A549 (cell line): ENCODE results near the gene SNAPC2. TPM values are rescaled to one million over a fixed set of nuclear protein-coding genes. Genes with fewer than 3 reads are reported as not detected.
A peak's percentile ranks its signal among the peaks of the same experiment; 100 is the strongest.
"Not testable (repeated sequence)": the region's sequence is repeated elsewhere in the genome, so short reads cannot be mapped to it uniquely, and the experiment has no call there.

ENCODE experiments used
- ATAC-seq, 2 experiments: fragments of 200-7000 bp in 1 of 2; fragments of >200 bp in 1 of 2; cut with Nextera tagmentation in 1 of 2; cut with Tn5 transposase in 1 of 2; 3 replicates each; pipeline versions ENCODE4 v1.8.0 to v1.9.1; 2018 to 2020; ENCODE audit warnings: mild to moderate bottlenecking in 1 of 2, moderate library complexity in 1 of 2
- CTCF ChIA-PET: fragments of 300-600 bp; sonication (Branson Sonifier 250); formaldehyde crosslinking; extraction: SDS; loops from one replicate; lab custom pipeline; 2021; ENCODE audit warnings: antibody characterized with exemption, inconsistent platforms; lab: Yijun Ruan, JAX
- POLR2A ChIA-PET: fragments of 350-600 bp; formaldehyde crosslinking; extraction: SDS; loops from one replicate; lab custom pipeline; 2021; ENCODE audit warnings: antibody characterized with exemption, inconsistent platforms; lab: Yijun Ruan, JAX
- DNase-seq, 2 experiments: peaks; one replicate each; pipeline versions ENCODE4 v3.0.0 to v3.0.0-alpha.2; 2011 to 2016; ENCODE audit warnings: low read depth in 1 of 2, low spot score in 1 of 2
- FAIRE-seq: peaks from 2 replicates; lab custom pipeline; 2011; peaks lifted over from hg19 to GRCh38; lab: Jason Lieb, UNC
- H3K27ac ChIP-seq, 2 experiments: fragments of >200 bp; sonication (Bioruptor Twin); formaldehyde crosslinking; 3 replicates each; pipeline ENCODE4 v1.5.1; 2016 to 2017
- H3K4me1 ChIP-seq: fragments of >200 bp; sonication (Bioruptor Twin); formaldehyde crosslinking; 3 replicates; pipeline ENCODE4 v1.6.1; 2016
- H3K4me2 ChIP-seq: fragments of >200 bp; sonication (Bioruptor Twin); formaldehyde crosslinking; 3 replicates; pipeline ENCODE4 v1.6.1; 2016
- H3K4me3 ChIP-seq: fragments of >200 bp; sonication (Bioruptor Twin); formaldehyde crosslinking; 3 replicates; pipeline ENCODE4 v1.5.1; 2016
- H3K9me3 ChIP-seq: fragments of >200 bp; sonication (Bioruptor Twin); formaldehyde crosslinking; 3 replicates; pipeline ENCODE4 v1.6.1; 2016
- CBX8 ChIP-seq: fragments of 200-600 bp; sonication (generic); IDR thresholded peaks from 2 replicates; pipeline ENCODE4 v1.6.1; 2016
- CEBPB ChIP-seq, 2 experiments: fragments of >200 bp in 1 of 2; sonication (Bioruptor Twin) in 1 of 2; formaldehyde crosslinking in 1 of 2; IDR thresholded peaks; 2 replicates each; pipeline ENCODE4 v1.6.1; 2012 to 2016
- EHF ChIP-seq: fragments of 250-450 bp; sonication (Bioruptor Pico); IDR thresholded peaks from 2 replicates; pipeline ENCODE4 v1.5.0; 2020; ENCODE audit warnings: mild to moderate bottlenecking
- EP300 ChIP-seq, 2 experiments: fragments of >200 bp; sonication (Bioruptor Twin); formaldehyde crosslinking; IDR thresholded peaks; 2 replicates in 1 of 2; 3 replicates in 1 of 2; pipeline ENCODE4 v1.6.1; 2016 to 2017
- FOSL2 ChIP-seq, 2 experiments: fragments of 450-650 bp in 1 of 2; fragments of >200 bp in 1 of 2; sonication (Bioruptor Twin) in 1 of 2; formaldehyde crosslinking; IDR thresholded peaks; 2 replicates each; pipeline versions ENCODE4 v1.5.0 to v1.6.1; 2016 to 2020; ENCODE audit warnings: mild to moderate bottlenecking in 1 of 2, moderate library complexity in 1 of 2
- GATA3 ChIP-seq: IDR thresholded peaks from 2 replicates; pipeline ENCODE4 v1.6.1; 2012; ENCODE audit warnings: borderline replicate concordance
- HDAC2 ChIP-seq: fragments of 200-600 bp; sonication (generic); IDR thresholded peaks from 2 replicates; pipeline ENCODE4 v1.6.1; 2016
- HEYL ChIP-seq: fragments of 250-450 bp; sonication (Bioruptor Pico); IDR thresholded peaks from 2 replicates; pipeline ENCODE4 v1.8.0; 2021; ENCODE audit warnings: mild to moderate bottlenecking, moderate library complexity
- HOXB5 ChIP-seq: fragments of 250-450 bp; sonication (Bioruptor Pico); IDR thresholded peaks from 2 replicates; pipeline ENCODE4 v1.5.0; 2020; ENCODE audit warnings: mild to moderate bottlenecking, moderate library complexity
- JUN ChIP-seq, 2 experiments: fragments of >200 bp; sonication (Bioruptor Twin); formaldehyde crosslinking; IDR thresholded peaks; 2 replicates in 1 of 2; 3 replicates in 1 of 2; pipeline ENCODE4 v1.6.1; 2016 to 2017
- MAFK ChIP-seq: fragments of 450-650 bp; IDR thresholded peaks from 2 replicates; pipeline ENCODE4 v1.6.1; 2014; ENCODE audit not compliant: partially characterized antibody
- NFE2L2 ChIP-seq: fragments of 150-350 bp; conservative IDR thresholded peaks from 2 replicates; pipeline ENCODE4 v1.6.1; 2014; ENCODE audit warnings: low read length
- NPAS2 ChIP-seq: fragments of 250-450 bp; sonication (Bioruptor Pico); IDR thresholded peaks from 2 replicates; pipeline ENCODE4 v1.8.0; 2022; ENCODE audit warnings: mild to moderate bottlenecking, moderate library complexity, borderline replicate concordance
- NR3C1 ChIP-seq: fragments of >200 bp; sonication (Bioruptor Twin); formaldehyde crosslinking; IDR thresholded peaks from 3 replicates; pipeline ENCODE4 v1.6.1; 2017
- PBX3 ChIP-seq: IDR thresholded peaks from 2 replicates; pipeline ENCODE4 v1.6.1; 2012
- PHF8 ChIP-seq: fragments of 200-600 bp; sonication (generic); IDR thresholded peaks from 2 replicates; pipeline ENCODE4 v1.6.1; 2016; ENCODE audit warnings: low read depth, mild to moderate bottlenecking, antibody characterized with exemption, moderate library complexity, borderline replicate concordance
- POLR2A ChIP-seq: IDR thresholded peaks from 2 replicates; pipeline ENCODE4 v1.6.1; 2012; ENCODE audit warnings: mild to moderate bottlenecking, low read length
- RARB ChIP-seq: fragments of 250-450 bp; sonication (Bioruptor Pico); IDR thresholded peaks from 2 replicates; pipeline ENCODE4 v1.8.0; 2021; ENCODE audit warnings: mild to moderate bottlenecking, moderate library complexity
- SREBF2 ChIP-seq: fragments of 450-650 bp; IDR thresholded peaks from 2 replicates; pipeline ENCODE4 v1.6.1; 2014; ENCODE audit warnings: mild to moderate bottlenecking, moderate library complexity
- TFCP2L1 ChIP-seq: fragments of 250-450 bp; sonication (Bioruptor Pico); IDR thresholded peaks from 2 replicates; pipeline ENCODE4 v1.5.0; 2021; ENCODE audit warnings: mild to moderate bottlenecking
- ZFP36 ChIP-seq: fragments of 450-650 bp; IDR thresholded peaks from 2 replicates; pipeline ENCODE4 v1.6.1; 2014; ENCODE audit warnings: borderline replicate concordance; ENCODE audit not compliant: partially characterized antibody
- ZSCAN20 ChIP-seq: fragments of 250-450 bp; sonication (Bioruptor Pico); IDR thresholded peaks from 2 replicates; pipeline ENCODE4 v1.8.0; 2022; ENCODE audit warnings: mild to moderate bottlenecking, moderate library complexity
- WGBS: methylation state at CpG from one replicate; pipeline ENCODE4 v1.1.6; 2017; ENCODE audit errors: missing lambda C conversion rate; 5-methylcytosine and 5-hydroxymethylcytosine counted together
- polyA plus RNA-seq, 4 experiments: library from polyadenylated mRNA; depleted of rRNA in 3 of 4; stranded (reverse); fragments of >200 nt; fragmentation: RNase III in 1 of 4; extraction: RNeasy Plus Mini Kit Qiagen cat#74134 plus additional on column Dnase treatment in 1 of 4; gene quantifications; 2 replicates in 3 of 4; 3 replicates in 1 of 4; pipeline ENCODE4 v1.2.3, GENCODE V29; 2011 to 2017
- TF ChIP-seq, protein P1 (sequence below): fragments of 200-600 bp; sonication (generic); IDR thresholded peaks from 2 replicates; pipeline ENCODE4 v1.6.1; 2016; ENCODE audit warnings: antibody characterized with exemption, mild to moderate bottlenecking, moderate library complexity
- TF ChIP-seq, protein P2 (sequence below): fragments of >200 bp; sonication (Bioruptor Twin); formaldehyde crosslinking; IDR thresholded peaks from 3 replicates; pipeline ENCODE4 v1.5.1; 2016

The SNAPC2 gene
- polyA plus RNA-seq, 2 of the 4 experiments (the other 2 are of a cell fraction), result 9.2 to 13.8 TPM

DNA sequence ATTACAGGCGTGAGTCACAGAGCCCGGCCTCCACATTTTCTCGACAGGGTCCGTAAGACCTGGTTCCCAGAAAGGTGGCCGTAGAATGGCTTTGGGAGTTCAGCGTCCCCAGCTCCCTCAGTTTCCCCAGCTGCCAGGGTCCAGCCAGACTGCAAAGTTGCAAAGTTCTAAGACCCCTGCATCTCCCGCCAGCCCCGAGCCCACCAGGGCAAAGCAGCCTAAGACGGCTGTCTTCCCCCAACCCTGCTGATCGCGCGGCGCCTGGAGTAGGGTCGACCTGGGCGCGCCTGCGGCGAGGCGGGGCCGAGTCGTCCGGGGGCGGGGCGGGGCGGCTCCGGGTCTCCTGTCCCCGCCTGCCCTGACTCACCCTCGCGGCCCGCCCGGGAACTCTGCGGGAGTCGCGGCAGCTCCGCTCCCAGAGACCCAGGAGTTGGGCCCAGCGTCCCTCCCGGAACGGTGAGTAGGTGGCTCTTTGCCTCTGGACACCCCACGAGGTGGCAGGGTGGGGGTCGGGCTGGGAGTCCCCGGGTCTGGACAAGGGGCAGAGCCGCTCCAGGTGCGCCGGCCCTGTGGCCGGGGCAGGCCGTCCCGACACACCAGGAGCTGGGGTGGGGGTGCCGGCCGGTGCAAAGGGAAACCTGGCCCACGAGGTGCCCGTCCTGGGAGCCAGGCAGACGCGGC is 31.9 kb upstream of the SNAPC2 start, which contains the start of gene LRRC8E:
TSS of gene LRRC8E (plus strand) at position 366 of the 681 bp plus-strand sequence. CDS start 7,094 bp downstream, outside the sequence.
- DNase-seq (peak; percentile 50 to 62), ATAC-seq (peak; percentile 96 to 98), FAIRE-seq (no peak)
- TF ChIP-seq FOSL2 (IDR thresholded peaks at IDR 0.05) (no peak), FOSL2 (CRISPR knock-in tag; IDR thresholded peaks at IDR 0.05) (peak; percentile 43; the same call in 1 of the 2 replicates), EP300 (IDR thresholded peaks at IDR 0.05) (no peak), PHF8 (peak; percentile 83), JUN (IDR thresholded peaks at IDR 0.05) (peak in 1 of 2 experiments; percentile 48; a peak in 1 of 5 replicates), HOXB5 (CRISPR knock-in tag) (no peak), POLR2A (peak; percentile 67), EHF (CRISPR knock-in tag) (no peak), MAFK (no peak)
- H3K9me3 ChIP-seq, result no peaks in the 10 kb centered on the region
- H3K4me2 ChIP-seq, result peak within 1 kb of the TSS; percentile 94
- H3K27ac ChIP-seq, result peak within 1 kb of the TSS; percentile 83 to 93
- POLR2A ChIA-PET, result interaction anchor here (0.9 to 1.9 kb wide), 3 partner anchors 13 to 19 kb away, joined by 3 to 9 read pairs (median 7); partner anchors contain the start of gene MAP2K7
- H3K4me3 ChIP-seq, result peak within 1 kb of the TSS; percentile 71
- CTCF ChIA-PET, result interaction anchor here (1.4 to 2.3 kb wide), 4 partner anchors 13 to 36 kb away, joined by 3 to 9 read pairs (median 4); partner anchors contain the start of gene MAP2K7
- 16% methylated on average over 10 of the region's 53 CpGs for WGBS
- no peaks in the 10 kb centered on the region for H3K4me1 ChIP-seq

- peak in 1 of 2 experiments; percentile 31; a peak in 1 of 6 replicates for ATAC-seq
- peak overlapping the region; percentile 94 for H3K4me2 ChIP-seq
- FAIRE-seq, result no peak
- CTCF ChIA-PET, result interaction anchor here (1.4 to 2.3 kb wide), 2 partner anchors 12 to 36 kb away, joined by 4 to 9 read pairs; no protein-coding TSS in a partner anchor
- WGBS, result 74% methylated on average over 5 of the region's 8 CpGs
- no peak for TF ChIP-seq RARB (CRISPR knock-in tag)
- no peak for TF ChIP-seq SREBF2
- no peak for TF ChIP-seq NR3C1
- TF ChIP-seq ZSCAN20 (CRISPR knock-in tag), result no peak
- TF ChIP-seq CBX8, result no peak
- no peak for TF ChIP-seq CEBPB (IDR thresholded peaks at IDR 0.05)
- no peak for TF ChIP-seq ZFP36
- TF ChIP-seq, protein P1, sequence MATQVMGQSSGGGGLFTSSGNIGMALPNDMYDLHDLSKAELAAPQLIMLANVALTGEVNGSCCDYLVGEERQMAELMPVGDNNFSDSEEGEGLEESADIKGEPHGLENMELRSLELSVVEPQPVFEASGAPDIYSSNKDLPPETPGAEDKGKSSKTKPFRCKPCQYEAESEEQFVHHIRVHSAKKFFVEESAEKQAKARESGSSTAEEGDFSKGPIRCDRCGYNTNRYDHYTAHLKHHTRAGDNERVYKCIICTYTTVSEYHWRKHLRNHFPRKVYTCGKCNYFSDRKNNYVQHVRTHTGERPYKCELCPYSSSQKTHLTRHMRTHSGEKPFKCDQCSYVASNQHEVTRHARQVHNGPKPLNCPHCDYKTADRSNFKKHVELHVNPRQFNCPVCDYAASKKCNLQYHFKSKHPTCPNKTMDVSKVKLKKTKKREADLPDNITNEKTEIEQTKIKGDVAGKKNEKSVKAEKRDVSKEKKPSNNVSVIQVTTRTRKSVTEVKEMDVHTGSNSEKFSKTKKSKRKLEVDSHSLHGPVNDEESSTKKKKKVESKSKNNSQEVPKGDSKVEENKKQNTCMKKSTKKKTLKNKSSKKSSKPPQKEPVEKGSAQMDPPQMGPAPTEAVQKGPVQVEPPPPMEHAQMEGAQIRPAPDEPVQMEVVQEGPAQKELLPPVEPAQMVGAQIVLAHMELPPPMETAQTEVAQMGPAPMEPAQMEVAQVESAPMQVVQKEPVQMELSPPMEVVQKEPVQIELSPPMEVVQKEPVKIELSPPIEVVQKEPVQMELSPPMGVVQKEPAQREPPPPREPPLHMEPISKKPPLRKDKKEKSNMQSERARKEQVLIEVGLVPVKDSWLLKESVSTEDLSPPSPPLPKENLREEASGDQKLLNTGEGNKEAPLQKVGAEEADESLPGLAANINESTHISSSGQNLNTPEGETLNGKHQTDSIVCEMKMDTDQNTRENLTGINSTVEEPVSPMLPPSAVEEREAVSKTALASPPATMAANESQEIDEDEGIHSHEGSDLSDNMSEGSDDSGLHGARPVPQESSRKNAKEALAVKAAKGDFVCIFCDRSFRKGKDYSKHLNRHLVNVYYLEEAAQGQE, result no peak
- TF ChIP-seq, protein P2, sequence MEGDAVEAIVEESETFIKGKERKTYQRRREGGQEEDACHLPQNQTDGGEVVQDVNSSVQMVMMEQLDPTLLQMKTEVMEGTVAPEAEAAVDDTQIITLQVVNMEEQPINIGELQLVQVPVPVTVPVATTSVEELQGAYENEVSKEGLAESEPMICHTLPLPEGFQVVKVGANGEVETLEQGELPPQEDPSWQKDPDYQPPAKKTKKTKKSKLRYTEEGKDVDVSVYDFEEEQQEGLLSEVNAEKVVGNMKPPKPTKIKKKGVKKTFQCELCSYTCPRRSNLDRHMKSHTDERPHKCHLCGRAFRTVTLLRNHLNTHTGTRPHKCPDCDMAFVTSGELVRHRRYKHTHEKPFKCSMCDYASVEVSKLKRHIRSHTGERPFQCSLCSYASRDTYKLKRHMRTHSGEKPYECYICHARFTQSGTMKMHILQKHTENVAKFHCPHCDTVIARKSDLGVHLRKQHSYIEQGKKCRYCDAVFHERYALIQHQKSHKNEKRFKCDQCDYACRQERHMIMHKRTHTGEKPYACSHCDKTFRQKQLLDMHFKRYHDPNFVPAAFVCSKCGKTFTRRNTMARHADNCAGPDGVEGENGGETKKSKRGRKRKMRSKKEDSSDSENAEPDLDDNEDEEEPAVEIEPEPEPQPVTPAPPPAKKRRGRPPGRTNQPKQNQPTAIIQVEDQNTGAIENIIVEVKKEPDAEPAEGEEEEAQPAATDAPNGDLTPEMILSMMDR, result no peak
- no peak for TF ChIP-seq NFE2L2
- TF ChIP-seq GATA3, result no peak
- no peak for TF ChIP-seq NPAS2 (CRISPR knock-in tag)
- TF ChIP-seq TFCP2L1 (CRISPR knock-in tag), result no peak
- no peak for TF ChIP-seq HDAC2
- no peak for TF ChIP-seq HEYL (CRISPR knock-in tag)
- TF ChIP-seq MAFK, result no peak
- TF ChIP-seq PBX3, result no peak
- H3K4me3 ChIP-seq, result peak overlapping the region; percentile 71
- no peaks in the 10 kb centered on the region for H3K9me3 ChIP-seq
- POLR2A ChIA-PET, result interaction anchor here (1.4 to 1.9 kb wide), 2 partner anchors 15 to 20 kb away, joined by 7 to 9 read pairs; partner anchors contain the start of gene MAP2K7
- no peaks in the 10 kb centered on the region for H3K4me1 ChIP-seq
- H3K27ac ChIP-seq, result peak overlapping the region; percentile 83 to 93
- DNase-seq, result no peak
Measured at GRCh38 chr19:7888826-7889217, 31.3 kb upstream of the SNAPC2 start.

DNA sequence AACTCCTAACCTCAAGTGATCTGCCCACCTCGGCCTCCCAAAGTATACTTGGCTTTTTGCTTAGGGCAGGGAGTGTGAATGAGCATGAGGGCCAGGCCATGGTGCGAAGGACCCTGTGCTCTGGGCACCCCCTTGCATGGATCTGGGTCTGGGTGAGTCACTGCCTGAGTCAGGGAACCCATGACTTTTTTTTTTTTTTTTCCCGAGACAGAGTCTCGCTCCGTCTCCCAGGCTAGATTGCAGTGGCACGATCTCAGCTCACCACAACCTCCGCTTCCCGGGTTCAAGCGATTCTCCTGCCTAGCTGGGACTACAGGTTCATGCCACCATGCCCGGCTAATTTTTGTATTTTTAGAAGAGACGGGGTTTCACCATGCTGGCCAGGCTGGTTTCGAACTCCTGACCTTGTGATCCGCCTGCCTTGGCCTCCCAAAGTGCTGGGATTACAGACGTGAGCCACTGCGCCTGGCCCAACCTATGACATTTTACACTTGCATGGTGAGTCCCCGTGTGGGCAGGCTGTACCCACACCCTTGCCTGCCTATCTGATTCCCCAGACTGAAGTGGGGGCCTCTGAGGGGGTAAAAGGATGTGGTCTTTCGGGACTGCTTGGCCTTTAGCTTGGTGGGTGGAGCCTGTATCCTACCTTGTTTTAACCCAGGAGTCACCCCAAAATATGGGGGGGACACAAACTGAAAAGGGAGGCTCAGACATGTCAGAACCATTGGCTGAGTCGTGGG is 26.6 kb upstream of the SNAPC2 start:
- H3K9me3 ChIP-seq, DNase-seq, ATAC-seq, FAIRE-seq, H3K4me2 ChIP-seq, H3K4me1 ChIP-seq, H3K27ac ChIP-seq, H3K4me3 ChIP-seq: not testable (repeated sequence)
- CTCF ChIA-PET, result interaction anchor here (1.3 kb wide), 1 partner anchor 9 kb away, joined by 4 read pairs; no protein-coding TSS in a partner anchor
- WGBS, result 88% methylated on average over 16 of the region's 18 CpGs
- POLR2A ChIA-PET, result interaction anchor here (0.7 to 1.4 kb wide), 2 partner anchors 8 to 10 kb away, joined by 4 read pairs; partner anchors contain the start of gene MAP2K7
